ENCODE data around the gene GAB4.

GAB4 gene

GRCh38 chr22:16914006-16914405 lies 94.0 kb downstream of the GAB4 start:
- no peak for DNase-seq (ENCODE audit: low read depth)

GRCh38 chr22:16912281-16912680 lies 95.7 kb downstream of the GAB4 start:
- DNase-seq (ENCODE audit: low read depth), result no peak

Data from activated T-helper 1 cell treated with Interleukin-2 at 50 U/mL for 16 hours (primary cell).